SK-N-SH (cell line): ENCODE measurements around the gene RAI1.

ENCODE experiments used
- EP300 ChIP-seq, 2 experiments: IDR thresholded peaks; 2 replicates each; pipeline versions ENCODE4 v1.4.0 to v1.6.1; 2012; ENCODE audit warnings: borderline replicate concordance in 1 of 2, low read depth in 1 of 2, low read length in 1 of 2
- GATA2 ChIP-seq: sonication (generic); formaldehyde crosslinking; IDR thresholded peaks from 2 replicates; pipeline ENCODE4 v1.5.0; 2020; ENCODE audit warnings: mild to moderate bottlenecking, missing genetic modification reagents
- REST ChIP-seq: IDR thresholded peaks from 2 replicates; pipeline ENCODE4 v1.6.1; 2012; ENCODE audit warnings: mild to moderate bottlenecking, low read depth, low read length, moderate library complexity
- USF2 ChIP-seq: fragments of 150-350 bp; IDR thresholded peaks from 2 replicates; pipeline ENCODE4 v1.6.1; 2017; ENCODE audit warnings: antibody characterized with exemption, low read length, low read depth, borderline replicate concordance

- TF ChIP-seq EP300 (IDR thresholded peaks at IDR 0.05; ENCODE audit: borderline replicate concordance in 1 of 2, low read depth in 1 of 2, low read length in 1 of 2) (no peak), GATA2 (CRISPR knock-in tag) (no peak), REST (no peak), USF2 (no peak)
Measured at GRCh38 chr17:17826942-17827785, 145.9 kb downstream of the RAI1 start.
